GM18951 (cell line): ENCODE results near the gene RIT2.

Source experiments
- POLR2A ChIP-seq: IDR thresholded peaks from 4 replicates; pipeline ENCODE4 v1.6.1; 2011; ENCODE audit warnings: mild to moderate bottlenecking; ENCODE audit not compliant: insufficient read length, insufficient read depth; ENCODE audit errors: extremely low read depth
- in situ Hi-C: fragments of 300-500 bp; cut with MboI; formaldehyde crosslinking; loops from one replicate; pipeline ENCODE4 v1.12.0; 2022; ENCODE audit warnings: low sequenced_read_pairs, mixed read lengths, inconsistent platforms; ENCODE audit not compliant: unreplicated experiment

RIT2 gene

GRCh38 chr18:43067570-43067969 lies 47.9 kb downstream of the RIT2 start:
- in situ Hi-C loops, result no loop called here
- TF ChIP-seq POLR2A, result no peak

GRCh38 chr18:43061816-43062215 lies 53.7 kb downstream of the RIT2 start:
- TF ChIP-seq POLR2A, result no peak
- in situ Hi-C loops, result no loop called here

- no peak for TF ChIP-seq POLR2A
Measured at GRCh38 chr18:43061318-43061717, 54.2 kb downstream of the RIT2 start.

DNA sequence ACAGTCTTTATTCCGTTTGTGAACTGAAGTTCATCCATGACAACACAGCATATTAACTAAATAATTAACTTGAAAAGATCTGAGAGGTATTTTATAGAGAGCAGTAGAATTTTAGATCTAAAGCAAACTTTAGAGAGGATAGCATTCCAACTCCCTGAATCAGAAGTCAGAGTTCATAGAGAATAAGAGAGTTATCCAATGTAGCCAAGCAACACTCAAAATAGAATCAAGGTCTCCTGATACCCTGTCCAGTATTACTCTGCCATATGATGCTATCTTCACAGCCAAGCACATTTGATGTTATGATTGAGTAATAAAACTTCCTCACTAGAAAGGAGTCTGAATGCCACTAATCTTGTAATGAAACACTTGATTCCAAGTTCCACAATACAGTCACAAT lies 55.5 kb downstream of the RIT2 start:
- TF ChIP-seq POLR2A, result no peak
- in situ Hi-C loops, result no loop called here

More at GRCh38 chr18:43061318-43061717, 54.2 kb downstream of the RIT2 start:
- in situ Hi-C loops, result no loop called here

DNA sequence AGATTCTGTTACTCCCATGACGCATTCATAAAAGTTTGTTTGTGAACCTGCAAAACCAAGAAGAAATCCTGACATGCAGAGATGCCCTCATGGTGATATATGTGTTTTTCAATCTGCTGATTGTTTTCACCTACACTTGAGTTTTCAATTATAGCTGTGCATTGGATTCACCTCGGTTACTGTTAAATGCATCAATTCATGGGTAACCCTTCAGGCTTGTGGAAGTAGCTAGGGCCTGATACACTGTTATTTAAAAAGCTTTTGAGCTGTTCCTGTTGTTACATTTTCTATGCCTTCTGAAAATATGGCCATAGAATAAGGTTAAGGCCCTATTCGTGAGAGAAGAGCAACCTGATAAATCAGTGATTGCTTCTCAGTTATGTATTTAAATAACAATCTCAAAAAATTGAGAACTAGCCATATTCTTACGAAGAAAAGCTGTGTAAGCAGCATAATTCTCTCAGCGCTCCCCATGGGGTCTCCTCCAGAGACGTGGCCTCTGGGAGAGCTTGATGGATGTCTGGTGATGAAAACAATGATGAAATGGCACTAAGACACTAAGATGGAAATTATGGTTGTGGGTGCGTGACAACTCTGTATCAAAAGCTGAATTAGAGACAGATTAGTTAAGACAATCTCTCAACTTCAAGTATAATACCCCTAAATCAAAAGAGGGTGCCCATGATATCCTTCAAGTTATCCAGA lies 60.5 kb downstream of the RIT2 start:
- TF ChIP-seq POLR2A, result no peak
- in situ Hi-C loops, result no loop called here

GRCh38 chr18:43049021-43049420 lies 66.5 kb downstream of the RIT2 start:
- no peak for TF ChIP-seq POLR2A
- in situ Hi-C loops, result no loop called here

DNA sequence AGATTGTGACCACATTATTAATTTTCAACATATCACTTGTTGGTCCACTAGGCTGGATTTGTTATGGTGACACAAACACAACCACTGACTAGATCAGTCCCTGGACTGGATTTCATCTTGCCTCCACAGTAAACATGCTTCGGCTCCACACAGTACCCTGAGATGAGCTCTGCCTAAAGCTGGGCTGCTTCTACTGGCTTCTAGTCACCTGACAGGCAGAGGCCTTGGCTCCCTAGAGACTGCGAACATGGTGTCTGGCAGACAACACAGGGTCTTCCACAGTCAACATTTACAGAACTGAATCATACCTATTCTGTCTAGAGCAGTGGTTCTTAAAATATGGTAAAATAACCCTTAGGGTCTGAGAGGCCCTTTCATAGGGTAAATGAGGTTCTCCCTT lies 69.2 kb downstream of the RIT2 start:
- in situ Hi-C loops, result no loop called here
- TF ChIP-seq POLR2A, result no peak

DNA sequence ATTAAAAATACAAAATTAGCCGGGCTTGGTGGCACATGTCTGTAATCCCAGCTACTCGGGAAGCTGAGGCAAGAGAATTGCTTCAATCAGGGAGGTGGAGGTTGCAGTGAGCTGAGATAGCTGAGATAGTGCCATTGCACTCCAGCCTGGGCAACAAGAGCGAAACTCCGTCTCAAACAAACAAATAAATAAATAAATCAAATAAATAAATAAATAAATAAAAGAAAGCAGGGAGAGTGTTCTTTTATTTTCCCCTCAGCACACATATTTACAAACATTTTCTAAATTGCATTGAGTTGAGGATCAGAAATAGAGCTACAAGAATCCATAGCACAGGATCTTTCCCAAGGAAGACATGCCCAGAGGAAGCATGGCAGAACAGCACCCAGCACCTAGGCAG lies 71.9 kb downstream of the RIT2 start:
- in situ Hi-C loops, result no loop called here
- TF ChIP-seq POLR2A, result no peak

- in situ Hi-C loops, result no loop called here
- no peak for TF ChIP-seq POLR2A
Measured at GRCh38 chr18:43040281-43040680, 75.2 kb downstream of the RIT2 start.

- in situ Hi-C loops, result no loop called here
- no peak for TF ChIP-seq POLR2A
Measured at GRCh38 chr18:43034683-43035500, 80.6 kb downstream of the RIT2 start.

DNA sequence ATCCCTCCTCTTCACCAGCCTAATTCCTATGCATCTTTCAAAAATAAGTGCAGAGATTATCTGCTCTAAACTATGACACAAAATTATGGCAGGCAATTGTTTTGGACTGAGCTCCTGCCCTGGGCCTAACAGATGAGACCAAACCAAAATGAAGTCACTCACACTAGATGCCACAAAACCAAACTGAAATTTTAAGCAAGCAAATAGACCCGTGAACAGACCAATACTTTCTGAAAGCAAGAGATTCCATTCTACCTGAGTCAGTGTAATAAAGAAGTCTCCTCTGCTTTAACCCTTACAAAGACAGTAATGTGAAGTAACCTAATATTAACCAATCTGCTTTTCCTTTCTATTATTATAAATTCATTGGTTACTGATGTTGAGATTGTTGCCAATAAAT lies 84.3 kb downstream of the RIT2 start:
- no peak for TF ChIP-seq POLR2A
- in situ Hi-C loops, result no loop called here

DNA sequence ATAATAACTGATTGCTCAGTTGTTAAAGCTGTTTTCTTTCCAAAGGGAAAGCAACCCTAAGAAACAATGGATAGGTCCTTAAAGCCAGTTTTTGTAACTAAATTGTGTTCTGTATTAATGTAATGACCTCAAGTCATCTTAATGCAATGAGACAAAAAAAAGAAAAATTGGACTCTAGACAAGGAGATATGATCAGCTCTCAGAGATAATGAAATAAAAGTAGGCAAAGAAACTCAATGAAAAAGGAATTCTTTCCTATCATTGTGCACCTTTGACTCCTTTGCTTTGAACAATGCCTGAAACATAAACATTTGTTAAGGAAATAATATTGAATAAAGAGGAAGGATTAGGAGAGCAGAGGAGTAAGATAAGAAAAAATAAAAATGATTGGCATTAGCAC lies 86.1 kb downstream of the RIT2 start:
- in situ Hi-C loops, result no loop called here
- no peak for TF ChIP-seq POLR2A

DNA sequence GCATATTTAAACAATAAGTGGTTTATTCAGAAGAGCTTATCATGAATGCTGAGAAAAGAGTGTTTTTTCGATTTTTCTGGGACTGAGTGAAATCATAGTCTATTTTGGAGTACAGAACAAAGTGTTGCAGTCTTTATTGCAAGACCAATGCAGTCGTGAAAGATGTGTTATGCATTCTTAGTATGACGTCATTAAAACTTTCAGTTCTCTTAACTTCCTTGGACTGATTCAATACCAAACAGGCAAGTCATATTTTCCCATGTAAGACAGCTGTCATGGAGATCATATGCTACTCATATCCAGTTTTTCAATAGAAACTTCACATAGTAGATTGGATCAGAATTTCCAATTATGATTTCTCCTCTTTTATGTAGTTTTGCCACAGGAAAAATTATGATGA lies 92.6 kb downstream of the RIT2 start:
- no peak for TF ChIP-seq POLR2A
- in situ Hi-C loops, result no loop called here

GRCh38 chr18:43017622-43018021 lies 97.9 kb downstream of the RIT2 start:
- in situ Hi-C loops, result no loop called here
- no peak for TF ChIP-seq POLR2A
